AG04449 (cell line): ENCODE results near the gene IMP3.

Experiments used
- CTCF ChIA-PET: fragments of 350-600 bp; formaldehyde crosslinking; extraction: SDS; loops from one replicate; lab custom pipeline; 2021; ENCODE audit warnings: antibody characterized with exemption; lab: Yijun Ruan, JAX
- POLR2A ChIA-PET: fragments of 400-600, 350-600 bp; formaldehyde crosslinking; extraction: SDS; loops from one replicate; lab custom pipeline; 2020; ENCODE audit warnings: antibody characterized with exemption, inconsistent platforms; lab: Yijun Ruan, JAX
- DNase-seq: peaks from one replicate; pipeline ENCODE4 v3.0.0-alpha.2; 2010; ENCODE audit warnings: low read depth, low spot score
- H3K4me3 ChIP-seq: 2 replicates; pipeline ENCODE4 v1.5.1; 2011; ENCODE audit warnings: low read depth, mild to moderate bottlenecking, control low read depth, low read length
- TF ChIP-seq, protein P1 (sequence below): IDR thresholded peaks from one replicate; pipeline ENCODE4 v1.5.1; 2011; ENCODE audit warnings: mild to moderate bottlenecking, moderate library complexity, low read length, control low read depth, inconsistent platforms; ENCODE audit not compliant: insufficient read depth; ENCODE audit errors: missing control alignments

IMP3 gene

DNA sequence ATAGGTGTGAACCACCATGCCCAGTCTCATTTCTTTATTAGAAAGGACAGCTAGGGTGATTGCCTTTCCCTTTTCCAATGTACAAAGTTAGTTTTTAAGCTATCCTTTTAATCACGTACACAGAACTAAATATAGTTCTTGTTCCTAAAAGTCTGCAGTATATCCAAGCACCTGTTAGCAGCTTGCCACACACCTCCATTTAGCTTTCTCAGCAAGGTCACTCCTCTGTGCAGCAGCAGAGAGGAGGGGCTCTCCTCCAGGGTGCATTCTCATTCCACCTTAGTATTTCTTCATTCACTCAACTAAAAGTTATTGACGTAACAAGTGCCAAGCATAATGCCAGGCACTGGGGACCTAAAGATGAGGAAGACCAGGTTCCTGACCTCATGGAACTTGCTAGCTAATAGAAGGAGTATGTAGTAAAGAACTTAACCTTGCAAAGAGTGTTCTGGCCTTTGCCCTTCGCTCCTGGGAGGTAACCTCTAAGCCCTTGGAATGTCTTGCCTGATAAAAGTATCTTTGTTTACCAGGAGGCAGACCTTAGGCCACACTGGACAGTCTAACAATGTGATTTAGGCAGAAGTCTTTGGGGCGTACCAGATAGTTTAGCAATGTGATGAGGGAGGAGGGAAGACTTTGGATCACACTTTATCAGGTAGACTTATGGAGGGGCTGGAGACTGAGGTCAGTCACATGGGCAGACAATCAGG, 48.2 kb downstream of the IMP3 start:
- CTCF ChIA-PET = interaction anchor here (0.6 to 1.0 kb wide), 2 partner anchors 13 to 28 kb away, joined by 3 read pairs; partner anchors contain the start of gene PTPN9
- POLR2A ChIA-PET = no interaction called here
- TF ChIP-seq, protein P1, sequence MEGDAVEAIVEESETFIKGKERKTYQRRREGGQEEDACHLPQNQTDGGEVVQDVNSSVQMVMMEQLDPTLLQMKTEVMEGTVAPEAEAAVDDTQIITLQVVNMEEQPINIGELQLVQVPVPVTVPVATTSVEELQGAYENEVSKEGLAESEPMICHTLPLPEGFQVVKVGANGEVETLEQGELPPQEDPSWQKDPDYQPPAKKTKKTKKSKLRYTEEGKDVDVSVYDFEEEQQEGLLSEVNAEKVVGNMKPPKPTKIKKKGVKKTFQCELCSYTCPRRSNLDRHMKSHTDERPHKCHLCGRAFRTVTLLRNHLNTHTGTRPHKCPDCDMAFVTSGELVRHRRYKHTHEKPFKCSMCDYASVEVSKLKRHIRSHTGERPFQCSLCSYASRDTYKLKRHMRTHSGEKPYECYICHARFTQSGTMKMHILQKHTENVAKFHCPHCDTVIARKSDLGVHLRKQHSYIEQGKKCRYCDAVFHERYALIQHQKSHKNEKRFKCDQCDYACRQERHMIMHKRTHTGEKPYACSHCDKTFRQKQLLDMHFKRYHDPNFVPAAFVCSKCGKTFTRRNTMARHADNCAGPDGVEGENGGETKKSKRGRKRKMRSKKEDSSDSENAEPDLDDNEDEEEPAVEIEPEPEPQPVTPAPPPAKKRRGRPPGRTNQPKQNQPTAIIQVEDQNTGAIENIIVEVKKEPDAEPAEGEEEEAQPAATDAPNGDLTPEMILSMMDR = no peak
- H3K4me3 ChIP-seq = no peak overlapping the region
- DNase-seq = no peak

DNA sequence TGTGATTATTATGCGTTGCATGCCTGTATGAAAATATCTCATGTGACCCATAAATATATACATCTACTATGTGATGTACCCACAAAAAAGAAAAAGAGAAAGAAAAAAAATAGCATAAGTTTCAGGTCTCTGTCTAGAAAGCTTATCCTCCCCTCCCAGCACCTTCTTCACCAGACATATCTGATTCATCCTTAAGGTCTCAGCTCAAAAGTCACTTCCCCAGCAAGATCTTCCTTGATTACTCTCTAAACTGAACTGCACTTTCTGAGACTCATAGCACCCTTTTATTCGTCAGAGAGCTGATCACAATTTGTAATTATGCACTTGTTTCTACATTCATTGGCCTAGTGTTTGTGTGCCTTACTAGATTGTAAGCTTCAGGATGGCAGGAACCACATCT, 49.8 kb downstream of the IMP3 start:
- H3K4me3 ChIP-seq = no peak overlapping the region
- ChIA-PET CTCF (no interaction called here), POLR2A (no interaction called here)
- TF ChIP-seq, protein P1 = no peak
- DNase-seq = no peak
